Measurements from ENCODE around the gene ZNF500. TPM values are rescaled to one million over a fixed set of nuclear protein-coding genes. Genes with fewer than 3 reads are reported as not detected.

ZNF500 gene
- polyA plus RNA-seq, 1 of the 3 experiments (the other 2 are of a cell fraction): 6.3 TPM

GRCh38 chr16:4714996-4715395 is 52.0 kb downstream of the ZNF500 start (continued):
- TF ChIP-seq RCOR1 (IDR thresholded peaks at IDR 0.05; ENCODE audit: low read length): no peak
- TF ChIP-seq, protein P1, sequence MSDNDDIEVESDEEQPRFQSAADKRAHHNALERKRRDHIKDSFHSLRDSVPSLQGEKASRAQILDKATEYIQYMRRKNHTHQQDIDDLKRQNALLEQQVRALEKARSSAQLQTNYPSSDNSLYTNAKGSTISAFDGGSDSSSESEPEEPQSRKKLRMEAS (IDR thresholded peaks at IDR 0.05; ENCODE audit: low read depth): no peak
- no peak for TF ChIP-seq TCF12 (IDR thresholded peaks at IDR 0.05)

- no peaks in the 10 kb centered on the region for H3K4me1 ChIP-seq (ENCODE audit: control insufficient read depth in 1 of 2, insufficient read depth in 2 of 2, low read depth in 1 of 2, low read length in 1 of 2)
- ChIA-PET POLR2A (no interaction called here), CTCF (no interaction called here)
- H2AFZ ChIP-seq (ENCODE audit: low read depth): no peak overlapping the region
- H3K9me2 ChIP-seq: no peaks in the 10 kb centered on the region
- peaks cover 15 to 29% of the 10 kb centered on the region in 2 experiments for H3K36me3 ChIP-seq (replicated peaks in 1 of 2; ENCODE audit: control insufficient read depth in 1 of 2, insufficient read depth in 2 of 2, low read length in 1 of 2)
- no peaks in the 10 kb centered on the region for H3K27me3 ChIP-seq (ENCODE audit: insufficient read depth)
- peaks cover 19% of the 10 kb centered on the region for H3F3A ChIP-seq (replicated peaks; ENCODE audit: insufficient read depth)
- peaks cover 2% of the 10 kb centered on the region; the same call in 1 of the 2 replicates for H3K79me2 ChIP-seq (ENCODE audit: insufficient read depth)
- 95% methylated on average over 17 of the region's 18 CpGs for WGBS (ENCODE audit: low lambda C conversion rate)
- no peak overlapping the region for H3K9ac ChIP-seq
- no peaks in the 10 kb centered on the region for H3K9me3 ChIP-seq
- H4K20me1 ChIP-seq (ENCODE audit: insufficient read depth): 0 out of 2 replicates have a peak, but pooled peaks cover 4% of the 10 kb centered on the region
- TF ChIP-seq USF2 (IDR thresholded peaks at IDR 0.05; ENCODE audit: borderline replicate concordance, low read depth, low read length) (no peak), SIN3A (IDR thresholded peaks at IDR 0.05; ENCODE audit: borderline replicate concordance, low read depth, low read length) (no peak), TAF1 (IDR thresholded peaks at IDR 0.05; ENCODE audit: borderline replicate concordance, low read depth, low read length) (no peak), GABPA (IDR thresholded peaks at IDR 0.05; ENCODE audit: low read depth) (no peak), TEAD4 (IDR thresholded peaks at IDR 0.05; ENCODE audit: borderline replicate concordance, insufficient read depth) (no peak), GATA2 (CRISPR knock-in tag; IDR thresholded peaks at IDR 0.05) (no peak), MEF2A (IDR thresholded peaks at IDR 0.05; ENCODE audit: borderline replicate concordance, low read depth) (no peak), FOSL2 (IDR thresholded peaks at IDR 0.05; ENCODE audit: borderline replicate concordance, low read depth) (no peak), SMC3 (IDR thresholded peaks at IDR 0.05; ENCODE audit: low read depth, low read length) (no peak), JUND (IDR thresholded peaks at IDR 0.05) (no peak), RFX5 (IDR thresholded peaks at IDR 0.05; ENCODE audit: low read length) (no peak), RXRA (IDR thresholded peaks at IDR 0.05; ENCODE audit: borderline replicate concordance, low read depth) (no peak)
- TF ChIP-seq, protein P2, sequence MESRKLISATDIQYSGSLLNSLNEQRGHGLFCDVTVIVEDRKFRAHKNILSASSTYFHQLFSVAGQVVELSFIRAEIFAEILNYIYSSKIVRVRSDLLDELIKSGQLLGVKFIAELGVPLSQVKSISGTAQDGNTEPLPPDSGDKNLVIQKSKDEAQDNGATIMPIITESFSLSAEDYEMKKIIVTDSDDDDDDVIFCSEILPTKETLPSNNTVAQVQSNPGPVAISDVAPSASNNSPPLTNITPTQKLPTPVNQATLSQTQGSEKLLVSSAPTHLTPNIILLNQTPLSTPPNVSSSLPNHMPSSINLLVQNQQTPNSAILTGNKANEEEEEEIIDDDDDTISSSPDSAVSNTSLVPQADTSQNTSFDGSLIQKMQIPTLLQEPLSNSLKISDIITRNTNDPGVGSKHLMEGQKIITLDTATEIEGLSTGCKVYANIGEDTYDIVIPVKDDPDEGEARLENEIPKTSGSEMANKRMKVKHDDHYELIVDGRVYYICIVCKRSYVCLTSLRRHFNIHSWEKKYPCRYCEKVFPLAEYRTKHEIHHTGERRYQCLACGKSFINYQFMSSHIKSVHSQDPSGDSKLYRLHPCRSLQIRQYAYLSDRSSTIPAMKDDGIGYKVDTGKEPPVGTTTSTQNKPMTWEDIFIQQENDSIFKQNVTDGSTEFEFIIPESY (IDR thresholded peaks at IDR 0.05; ENCODE audit: borderline replicate concordance, low read depth): no peak
- TF ChIP-seq, protein P3, sequence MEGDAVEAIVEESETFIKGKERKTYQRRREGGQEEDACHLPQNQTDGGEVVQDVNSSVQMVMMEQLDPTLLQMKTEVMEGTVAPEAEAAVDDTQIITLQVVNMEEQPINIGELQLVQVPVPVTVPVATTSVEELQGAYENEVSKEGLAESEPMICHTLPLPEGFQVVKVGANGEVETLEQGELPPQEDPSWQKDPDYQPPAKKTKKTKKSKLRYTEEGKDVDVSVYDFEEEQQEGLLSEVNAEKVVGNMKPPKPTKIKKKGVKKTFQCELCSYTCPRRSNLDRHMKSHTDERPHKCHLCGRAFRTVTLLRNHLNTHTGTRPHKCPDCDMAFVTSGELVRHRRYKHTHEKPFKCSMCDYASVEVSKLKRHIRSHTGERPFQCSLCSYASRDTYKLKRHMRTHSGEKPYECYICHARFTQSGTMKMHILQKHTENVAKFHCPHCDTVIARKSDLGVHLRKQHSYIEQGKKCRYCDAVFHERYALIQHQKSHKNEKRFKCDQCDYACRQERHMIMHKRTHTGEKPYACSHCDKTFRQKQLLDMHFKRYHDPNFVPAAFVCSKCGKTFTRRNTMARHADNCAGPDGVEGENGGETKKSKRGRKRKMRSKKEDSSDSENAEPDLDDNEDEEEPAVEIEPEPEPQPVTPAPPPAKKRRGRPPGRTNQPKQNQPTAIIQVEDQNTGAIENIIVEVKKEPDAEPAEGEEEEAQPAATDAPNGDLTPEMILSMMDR (IDR thresholded peaks at IDR 0.05): no peak
- TF ChIP-seq, protein P4, sequence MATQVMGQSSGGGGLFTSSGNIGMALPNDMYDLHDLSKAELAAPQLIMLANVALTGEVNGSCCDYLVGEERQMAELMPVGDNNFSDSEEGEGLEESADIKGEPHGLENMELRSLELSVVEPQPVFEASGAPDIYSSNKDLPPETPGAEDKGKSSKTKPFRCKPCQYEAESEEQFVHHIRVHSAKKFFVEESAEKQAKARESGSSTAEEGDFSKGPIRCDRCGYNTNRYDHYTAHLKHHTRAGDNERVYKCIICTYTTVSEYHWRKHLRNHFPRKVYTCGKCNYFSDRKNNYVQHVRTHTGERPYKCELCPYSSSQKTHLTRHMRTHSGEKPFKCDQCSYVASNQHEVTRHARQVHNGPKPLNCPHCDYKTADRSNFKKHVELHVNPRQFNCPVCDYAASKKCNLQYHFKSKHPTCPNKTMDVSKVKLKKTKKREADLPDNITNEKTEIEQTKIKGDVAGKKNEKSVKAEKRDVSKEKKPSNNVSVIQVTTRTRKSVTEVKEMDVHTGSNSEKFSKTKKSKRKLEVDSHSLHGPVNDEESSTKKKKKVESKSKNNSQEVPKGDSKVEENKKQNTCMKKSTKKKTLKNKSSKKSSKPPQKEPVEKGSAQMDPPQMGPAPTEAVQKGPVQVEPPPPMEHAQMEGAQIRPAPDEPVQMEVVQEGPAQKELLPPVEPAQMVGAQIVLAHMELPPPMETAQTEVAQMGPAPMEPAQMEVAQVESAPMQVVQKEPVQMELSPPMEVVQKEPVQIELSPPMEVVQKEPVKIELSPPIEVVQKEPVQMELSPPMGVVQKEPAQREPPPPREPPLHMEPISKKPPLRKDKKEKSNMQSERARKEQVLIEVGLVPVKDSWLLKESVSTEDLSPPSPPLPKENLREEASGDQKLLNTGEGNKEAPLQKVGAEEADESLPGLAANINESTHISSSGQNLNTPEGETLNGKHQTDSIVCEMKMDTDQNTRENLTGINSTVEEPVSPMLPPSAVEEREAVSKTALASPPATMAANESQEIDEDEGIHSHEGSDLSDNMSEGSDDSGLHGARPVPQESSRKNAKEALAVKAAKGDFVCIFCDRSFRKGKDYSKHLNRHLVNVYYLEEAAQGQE (IDR thresholded peaks at IDR 0.05; ENCODE audit: low read depth, low read length): no peak
- TF ChIP-seq, protein P5, sequence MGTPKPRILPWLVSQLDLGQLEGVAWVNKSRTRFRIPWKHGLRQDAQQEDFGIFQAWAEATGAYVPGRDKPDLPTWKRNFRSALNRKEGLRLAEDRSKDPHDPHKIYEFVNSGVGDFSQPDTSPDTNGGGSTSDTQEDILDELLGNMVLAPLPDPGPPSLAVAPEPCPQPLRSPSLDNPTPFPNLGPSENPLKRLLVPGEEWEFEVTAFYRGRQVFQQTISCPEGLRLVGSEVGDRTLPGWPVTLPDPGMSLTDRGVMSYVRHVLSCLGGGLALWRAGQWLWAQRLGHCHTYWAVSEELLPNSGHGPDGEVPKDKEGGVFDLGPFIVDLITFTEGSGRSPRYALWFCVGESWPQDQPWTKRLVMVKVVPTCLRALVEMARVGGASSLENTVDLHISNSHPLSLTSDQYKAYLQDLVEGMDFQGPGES (IDR thresholded peaks at IDR 0.05; ENCODE audit: low read depth, low read length): no peak
- no peak overlapping the region for H3K4me2 ChIP-seq
- no peak overlapping the region for H3K4me3 ChIP-seq (ENCODE audit: low read depth in 2 of 2, low read length in 1 of 2)
- DNase-seq: no peak
- H3K27ac ChIP-seq (ENCODE audit: low read depth in 2 of 2, low read length in 1 of 2): no peak overlapping the region
Observed at GRCh38 chr16:4713663-4714501, 53.1 kb downstream of the ZNF500 start.

Measured in SK-N-SH (cell line).